ENCODE data around the gene GPC6. TPM values are rescaled to one million over a fixed set of nuclear protein-coding genes. Genes with fewer than 3 reads are reported as not detected.
A peak's percentile ranks its signal among the peaks of the same experiment; 100 is the strongest.

Gene GPC6
- total RNA-seq, 1 donor, result 77.8 TPM

DNA sequence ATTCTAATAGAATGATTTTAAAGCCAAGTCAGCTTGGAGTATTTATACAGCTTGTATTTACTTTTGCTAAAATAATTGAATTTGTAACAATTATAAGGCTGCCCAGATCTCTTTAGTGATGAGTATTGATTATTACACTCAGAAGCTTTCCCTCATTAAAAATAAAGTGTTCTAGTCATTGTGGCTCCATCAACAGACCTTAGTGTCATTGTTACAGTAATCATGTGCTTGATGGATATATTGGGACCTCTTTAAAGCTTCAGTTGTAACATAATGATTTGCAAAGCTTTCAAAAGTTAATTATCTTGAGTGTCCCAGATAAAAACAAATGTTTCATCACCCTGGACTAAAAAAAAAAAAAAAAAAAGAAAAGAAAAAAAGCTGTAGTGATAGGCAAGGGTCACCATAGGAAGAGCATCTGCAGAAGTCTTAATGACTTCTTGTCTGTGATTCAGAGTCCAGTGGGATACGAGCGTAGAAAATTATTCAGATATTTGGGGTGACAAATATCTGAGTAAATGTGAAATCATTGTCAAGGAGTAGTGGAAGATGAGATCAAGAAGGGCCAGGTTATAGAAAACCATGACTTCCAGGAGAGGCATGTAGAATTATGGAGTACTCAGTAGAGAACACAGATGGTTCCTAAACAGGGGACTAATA lies 883.2 kb downstream of the GPC6 start:
- Histone ChIP-seq H3K27me3 (ENCODE audit: insufficient read depth, low read length) (no peaks in the 10 kb centered on the region), H3K4me2 (ENCODE audit: insufficient read depth, low read length) (no peak overlapping the region), H3K4me3 (ENCODE audit: insufficient read depth, low read length) (no peak overlapping the region), H3K36me3 (ENCODE audit: insufficient read depth, low read length) (no peaks in the 10 kb centered on the region), H3K4me1 (ENCODE audit: insufficient read depth, low read length) (peaks cover 17% of the 10 kb centered on the region), H3K79me2 (ENCODE audit: insufficient read depth, low read length) (no peaks in the 10 kb centered on the region), H3K9me3 (ENCODE audit: low read depth, low read length) (no peaks in the 10 kb centered on the region), H4K20me1 (ENCODE audit: insufficient read depth, low read length) (no peaks in the 10 kb centered on the region), H2AFZ (ENCODE audit: low read length) (peak overlapping the region; percentile 3), H3K27ac (ENCODE audit: low read depth, low read length) (no peak overlapping the region)
- TF ChIP-seq, protein P1, sequence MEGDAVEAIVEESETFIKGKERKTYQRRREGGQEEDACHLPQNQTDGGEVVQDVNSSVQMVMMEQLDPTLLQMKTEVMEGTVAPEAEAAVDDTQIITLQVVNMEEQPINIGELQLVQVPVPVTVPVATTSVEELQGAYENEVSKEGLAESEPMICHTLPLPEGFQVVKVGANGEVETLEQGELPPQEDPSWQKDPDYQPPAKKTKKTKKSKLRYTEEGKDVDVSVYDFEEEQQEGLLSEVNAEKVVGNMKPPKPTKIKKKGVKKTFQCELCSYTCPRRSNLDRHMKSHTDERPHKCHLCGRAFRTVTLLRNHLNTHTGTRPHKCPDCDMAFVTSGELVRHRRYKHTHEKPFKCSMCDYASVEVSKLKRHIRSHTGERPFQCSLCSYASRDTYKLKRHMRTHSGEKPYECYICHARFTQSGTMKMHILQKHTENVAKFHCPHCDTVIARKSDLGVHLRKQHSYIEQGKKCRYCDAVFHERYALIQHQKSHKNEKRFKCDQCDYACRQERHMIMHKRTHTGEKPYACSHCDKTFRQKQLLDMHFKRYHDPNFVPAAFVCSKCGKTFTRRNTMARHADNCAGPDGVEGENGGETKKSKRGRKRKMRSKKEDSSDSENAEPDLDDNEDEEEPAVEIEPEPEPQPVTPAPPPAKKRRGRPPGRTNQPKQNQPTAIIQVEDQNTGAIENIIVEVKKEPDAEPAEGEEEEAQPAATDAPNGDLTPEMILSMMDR (IDR thresholded peaks at IDR 0.05; ENCODE audit: extremely low read depth, low read depth, low read length), result no peak
- no peak for DNase-seq (ENCODE audit: insufficient read length, low spot score, missing footprints)

DNA sequence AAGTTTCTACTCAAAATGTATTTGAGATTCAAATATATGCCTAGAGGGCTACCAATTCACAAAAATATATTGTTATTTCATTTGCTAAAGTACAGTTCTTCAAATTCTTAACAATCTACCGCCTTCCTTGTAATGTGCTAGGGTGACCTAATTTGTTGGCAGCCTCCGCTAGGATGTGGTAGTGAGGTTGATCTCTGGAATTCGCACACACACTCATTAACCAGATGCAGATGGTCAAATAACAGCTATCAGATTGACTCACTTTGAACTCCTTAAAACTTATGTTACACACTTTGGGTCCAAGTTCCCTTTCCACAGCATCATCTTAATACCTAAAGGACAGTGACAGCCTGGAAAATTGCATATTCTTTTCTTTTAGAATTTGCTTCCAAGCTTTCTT lies 885.6 kb downstream of the GPC6 start:
- no peaks in the 10 kb centered on the region for H3K79me2 ChIP-seq (ENCODE audit: insufficient read depth, low read length)
- H3K36me3 ChIP-seq (ENCODE audit: insufficient read depth, low read length), result no peaks in the 10 kb centered on the region
- H3K27me3 ChIP-seq (ENCODE audit: insufficient read depth, low read length), result no peaks in the 10 kb centered on the region
- H4K20me1 ChIP-seq (ENCODE audit: insufficient read depth, low read length), result no peaks in the 10 kb centered on the region
- DNase-seq (ENCODE audit: insufficient read length, low spot score, missing footprints), result no peak
- peaks cover 17% of the 10 kb centered on the region for H3K4me1 ChIP-seq (ENCODE audit: insufficient read depth, low read length)
- no peak overlapping the region for H3K27ac ChIP-seq (ENCODE audit: low read depth, low read length)
- no peak overlapping the region for H2AFZ ChIP-seq (ENCODE audit: low read length)
- H3K4me3 ChIP-seq (ENCODE audit: insufficient read depth, low read length), result no peak overlapping the region
- TF ChIP-seq, protein P1 (IDR thresholded peaks at IDR 0.05; ENCODE audit: extremely low read depth, low read depth, low read length), result no peak
- H3K4me2 ChIP-seq (ENCODE audit: insufficient read depth, low read length), result no peak overlapping the region
- no peaks in the 10 kb centered on the region for H3K9me3 ChIP-seq (ENCODE audit: low read depth, low read length)

DNA sequence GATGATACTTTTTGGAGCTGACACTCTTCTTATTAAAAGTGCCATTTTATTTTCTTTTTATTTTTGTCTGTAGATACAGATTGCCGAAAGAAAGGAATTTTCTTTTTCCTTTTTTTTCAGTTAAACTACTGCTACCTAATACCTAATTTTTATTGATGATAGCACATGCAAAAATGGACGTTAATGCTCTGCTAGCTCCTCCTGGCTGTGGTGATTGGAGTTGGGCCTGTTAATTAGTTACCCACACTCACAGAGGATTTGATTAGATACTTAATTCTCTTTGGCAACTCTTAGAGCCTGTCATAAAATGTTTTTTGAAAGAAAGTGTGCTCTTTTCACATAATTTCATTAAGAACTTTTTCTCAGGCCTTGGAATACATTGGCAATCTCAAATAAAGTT lies 886.1 kb downstream of the GPC6 start:
- Histone ChIP-seq H4K20me1 (ENCODE audit: insufficient read depth, low read length) (no peaks in the 10 kb centered on the region), H3K4me1 (ENCODE audit: insufficient read depth, low read length) (peaks cover 17% of the 10 kb centered on the region), H3K79me2 (ENCODE audit: insufficient read depth, low read length) (no peaks in the 10 kb centered on the region), H3K4me2 (ENCODE audit: insufficient read depth, low read length) (no peak overlapping the region), H3K36me3 (ENCODE audit: insufficient read depth, low read length) (no peaks in the 10 kb centered on the region), H3K27ac (ENCODE audit: low read depth, low read length) (no peak overlapping the region), H3K27me3 (ENCODE audit: insufficient read depth, low read length) (no peaks in the 10 kb centered on the region), H3K4me3 (ENCODE audit: insufficient read depth, low read length) (no peak overlapping the region), H3K9me3 (ENCODE audit: low read depth, low read length) (no peaks in the 10 kb centered on the region), H2AFZ (ENCODE audit: low read length) (no peak overlapping the region)
- DNase-seq (ENCODE audit: insufficient read length, low spot score, missing footprints), result no peak
- TF ChIP-seq, protein P1 (IDR thresholded peaks at IDR 0.05; ENCODE audit: extremely low read depth, low read depth, low read length), result peak; percentile 6

DNA sequence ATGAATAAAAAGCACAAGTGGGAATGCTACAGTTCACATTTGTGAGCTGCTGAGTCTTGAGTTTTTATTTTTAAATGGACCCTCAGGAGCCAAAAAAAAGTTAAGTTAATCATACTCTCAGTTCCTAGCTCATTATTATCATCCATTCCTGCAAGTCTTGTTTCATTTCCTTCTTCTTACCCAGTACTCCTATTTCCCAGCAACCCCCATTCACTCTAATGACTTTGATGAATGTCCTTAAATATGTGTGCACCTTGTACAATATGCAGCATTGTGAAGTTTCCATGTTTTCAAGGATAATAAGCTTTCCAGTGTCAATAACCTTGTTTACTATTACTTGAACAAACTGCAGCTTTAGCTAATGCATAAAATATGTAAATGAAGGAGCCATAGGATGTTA lies 886.6 kb downstream of the GPC6 start:
- no peaks in the 10 kb centered on the region for H3K36me3 ChIP-seq (ENCODE audit: insufficient read depth, low read length)
- peaks cover 17% of the 10 kb centered on the region for H3K4me1 ChIP-seq (ENCODE audit: insufficient read depth, low read length)
- H3K27me3 ChIP-seq (ENCODE audit: insufficient read depth, low read length), result no peaks in the 10 kb centered on the region
- H3K4me2 ChIP-seq (ENCODE audit: insufficient read depth, low read length), result no peak overlapping the region
- H3K4me3 ChIP-seq (ENCODE audit: insufficient read depth, low read length), result no peak overlapping the region
- H3K79me2 ChIP-seq (ENCODE audit: insufficient read depth, low read length), result no peaks in the 10 kb centered on the region
- no peak for DNase-seq (ENCODE audit: insufficient read length, low spot score, missing footprints)
- no peak overlapping the region for H3K27ac ChIP-seq (ENCODE audit: low read depth, low read length)
- no peak overlapping the region for H2AFZ ChIP-seq (ENCODE audit: low read length)
- H3K9me3 ChIP-seq (ENCODE audit: low read depth, low read length), result no peaks in the 10 kb centered on the region
- no peaks in the 10 kb centered on the region for H4K20me1 ChIP-seq (ENCODE audit: insufficient read depth, low read length)
- TF ChIP-seq, protein P1 (IDR thresholded peaks at IDR 0.05; ENCODE audit: extremely low read depth, low read depth, low read length), result no peak

Data from osteoblast (primary cell).